HG02884 (cell line): ENCODE results near the gene LDB2.

Experiments used
- ATAC-seq: cut with Tn5 transposase; IDR thresholded peaks from one replicate; pipeline ENCODE4 v1.9.1; 2021; ENCODE audit warnings: mild to moderate bottlenecking, moderate library complexity; ENCODE audit not compliant: unreplicated experiment

Gene LDB2

GRCh38 chr4:16516796-16517439, 381.5 kb downstream of the LDB2 start:
- no peak for ATAC-seq

- no peak for ATAC-seq
Observed at GRCh38 chr4:16513876-16514275, 384.6 kb downstream of the LDB2 start.

GRCh38 chr4:16508968-16509367, 389.5 kb downstream of the LDB2 start:
- ATAC-seq = no peak

GRCh38 chr4:16505726-16506125, 392.7 kb downstream of the LDB2 start:
- no peak for ATAC-seq

- no peak for ATAC-seq
Observed at GRCh38 chr4:16505267-16505666, 393.2 kb downstream of the LDB2 start.

- ATAC-seq = no peak
Observed at GRCh38 chr4:16503421-16504100, 394.9 kb downstream of the LDB2 start.

GRCh38 chr4:16498978-16499377, 399.5 kb downstream of the LDB2 start:
- no peak for ATAC-seq

GRCh38 chr4:16496501-16496900, 401.9 kb downstream of the LDB2 start:
- ATAC-seq = no peak

GRCh38 chr4:16492872-16493271, 405.6 kb downstream of the LDB2 start:
- ATAC-seq = no peak

- ATAC-seq = no peak
Observed at GRCh38 chr4:16489226-16489625, 409.2 kb downstream of the LDB2 start.

- no peak for ATAC-seq
Observed at GRCh38 chr4:16488084-16488483, 410.4 kb downstream of the LDB2 start.

- ATAC-seq = no peak
Observed at GRCh38 chr4:16484711-16485110, 413.7 kb downstream of the LDB2 start.

- no peak for ATAC-seq
Observed at GRCh38 chr4:16483540-16483939, 414.9 kb downstream of the LDB2 start.

- ATAC-seq = no peak
Observed at GRCh38 chr4:16480011-16480410, 418.4 kb downstream of the LDB2 start.

GRCh38 chr4:16472537-16472936, 425.9 kb downstream of the LDB2 start:
- no peak for ATAC-seq

- ATAC-seq = no peak
Observed at GRCh38 chr4:16467061-16467460, 431.4 kb downstream of the LDB2 start.

- no peak for ATAC-seq
Observed at GRCh38 chr4:16466581-16466980, 431.9 kb downstream of the LDB2 start.

GRCh38 chr4:16464651-16465050, 433.8 kb downstream of the LDB2 start:
- no peak for ATAC-seq

- ATAC-seq = no peak
Observed at GRCh38 chr4:16462656-16463055, 435.8 kb downstream of the LDB2 start.

- ATAC-seq = no peak
Observed at GRCh38 chr4:16461362-16461761, 437.1 kb downstream of the LDB2 start.

GRCh38 chr4:16457944-16458343, 440.5 kb downstream of the LDB2 start:
- ATAC-seq = no peak
